H9 (cell line): Measurements from ENCODE around the gene LRRC41. TPM values are rescaled to one million over a fixed set of nuclear protein-coding genes. Genes with fewer than 3 reads are reported as not detected.

Source experiments
- DNase-seq: peaks from one replicate; pipeline ENCODE4 v3.0.0-alpha.2; 2017
- H2AFZ ChIP-seq: one replicate; pipeline ENCODE4 v1.6.1; 2013; ENCODE audit warnings: mild to moderate bottlenecking, low read length, control low read depth, moderate library complexity
- H2AK5ac ChIP-seq: 2 replicates; pipeline ENCODE4 v1.6.1; 2013; ENCODE audit warnings: low read length, control low read depth, mixed read lengths; ENCODE audit not compliant: insufficient read length
- H2BK120ac ChIP-seq: one replicate; pipeline ENCODE4 v1.6.1; 2013; ENCODE audit warnings: low read depth, mild to moderate bottlenecking, low read length, control low read depth, inconsistent platforms; ENCODE audit not compliant: poor library complexity, severe bottlenecking
- H2BK12ac ChIP-seq: 2 replicates; pipeline ENCODE4 v1.6.1; 2013; ENCODE audit warnings: low read length, control low read depth, mixed read lengths, low read depth; ENCODE audit not compliant: insufficient read length
- H2BK15ac ChIP-seq: 2 replicates; pipeline ENCODE4 v1.6.1; 2013; ENCODE audit warnings: low read depth, low read length, control low read depth
- H2BK20ac ChIP-seq: one replicate; pipeline ENCODE4 v1.6.1; 2013; ENCODE audit warnings: low read depth, mild to moderate bottlenecking, low read length, control low read depth, inconsistent platforms; ENCODE audit not compliant: poor library complexity, severe bottlenecking
- H2BK5ac ChIP-seq: 2 replicates; pipeline ENCODE4 v1.6.1; 2013; ENCODE audit warnings: low read length, control low read depth, mixed read lengths; ENCODE audit not compliant: insufficient read length
- H3K14ac ChIP-seq: 2 replicates; pipeline ENCODE4 v1.6.1; 2013; ENCODE audit warnings: low read length, control low read depth; ENCODE audit not compliant: insufficient read depth
- H3K18ac ChIP-seq: 2 replicates; pipeline ENCODE4 v1.6.1; 2013; ENCODE audit warnings: low read depth, mild to moderate bottlenecking, mixed read lengths, low read length, control low read depth; ENCODE audit not compliant: insufficient read length
- H3K23ac ChIP-seq: 2 replicates; pipeline ENCODE4 v1.6.1; 2013; ENCODE audit warnings: low read length, control low read depth, mixed read lengths, low read depth; ENCODE audit not compliant: insufficient read length
- H3K23me2 ChIP-seq: 2 replicates; pipeline ENCODE4 v1.6.1; 2013; ENCODE audit warnings: low read depth, mild to moderate bottlenecking, mixed read lengths, low read length, control low read depth; ENCODE audit not compliant: insufficient read length, poor library complexity, severe bottlenecking
- H3K27ac ChIP-seq: 2 replicates; pipeline ENCODE4 v1.5.1; 2013; ENCODE audit warnings: low read length, control low read depth, mixed read lengths, low read depth; ENCODE audit not compliant: insufficient read length
- H3K27me3 ChIP-seq: 2 replicates; pipeline ENCODE4 v1.6.1; 2013; ENCODE audit warnings: low read length, control low read depth, inconsistent platforms; ENCODE audit not compliant: insufficient read depth
- H3K4ac ChIP-seq: 2 replicates; pipeline ENCODE4 v1.6.1; 2013; ENCODE audit warnings: low read depth, mild to moderate bottlenecking, control low read depth, inconsistent platforms, low read length, moderate library complexity
- H3K4me1 ChIP-seq: 2 replicates; pipeline ENCODE4 v1.6.1; 2013; ENCODE audit warnings: low read length, control low read depth, inconsistent platforms; ENCODE audit not compliant: insufficient read depth
- H3K4me2 ChIP-seq: 2 replicates; pipeline ENCODE4 v1.6.1; 2013; ENCODE audit warnings: low read length, control low read depth, mixed read lengths; ENCODE audit not compliant: insufficient read length, insufficient read depth
- H3K56ac ChIP-seq: 2 replicates; pipeline ENCODE4 v1.6.1; 2013; ENCODE audit warnings: low read depth, mild to moderate bottlenecking, mixed read lengths, low read length, control low read depth; ENCODE audit not compliant: insufficient read length
- H3K79me1 ChIP-seq: 2 replicates; pipeline ENCODE4 v1.6.1; 2013; ENCODE audit warnings: low read depth, mild to moderate bottlenecking, moderate library complexity, low read length, control low read depth, inconsistent platforms; ENCODE audit not compliant: insufficient read depth, poor library complexity, severe bottlenecking
- H3K79me2 ChIP-seq: 2 replicates; pipeline ENCODE4 v1.6.1; 2013; ENCODE audit warnings: low read length, control low read depth, inconsistent platforms; ENCODE audit not compliant: insufficient read depth
- H3K9ac ChIP-seq: 2 replicates; pipeline ENCODE4 v1.6.1; 2013; ENCODE audit warnings: low read length, control low read depth, mixed read lengths; ENCODE audit not compliant: insufficient read length; ENCODE audit errors: extremely low read depth
- H3K9me3 ChIP-seq: one replicate; pipeline ENCODE4 v1.6.1; 2013; ENCODE audit warnings: low read depth, low read length, inconsistent platforms; ENCODE audit not compliant: control insufficient read depth
- H3T11ph ChIP-seq: one replicate; pipeline ENCODE4 v1.6.1; 2013; ENCODE audit warnings: mild to moderate bottlenecking, low read length, control low read depth, inconsistent platforms
- H4K20me1 ChIP-seq: one replicate; pipeline ENCODE4 v1.6.1; 2013; ENCODE audit not compliant: control insufficient read depth, insufficient read length, insufficient read depth
- H4K5ac ChIP-seq: 2 replicates; pipeline ENCODE4 v1.6.1; 2013; ENCODE audit warnings: low read depth, mild to moderate bottlenecking, mixed read lengths, low read length, control low read depth; ENCODE audit not compliant: insufficient read length
- H4K8ac ChIP-seq: replicated peaks from 2 replicates; pipeline ENCODE4 v1.6.1; 2013; ENCODE audit warnings: low read length, control low read depth, mixed read lengths, low read depth; ENCODE audit not compliant: insufficient read length
- H4K91ac ChIP-seq: 2 replicates; pipeline ENCODE4 v1.6.1; 2013; ENCODE audit warnings: low read depth, mild to moderate bottlenecking, moderate library complexity, mixed read lengths, low read length, control low read depth; ENCODE audit not compliant: insufficient read length
- H3K27ac Mint-ChIP-seq, 3 experiments: 2 replicates in 2 of 3; 3 replicates in 1 of 3; pipeline ENCODE4 v1.8.0; 2020 to 2021; ENCODE audit warnings: mixed read lengths in 3 of 3, mild to moderate bottlenecking in 1 of 3, moderate library complexity in 1 of 3
- H3K27me3 Mint-ChIP-seq: 2 replicates; pipeline ENCODE4 v1.8.0; 2021; ENCODE audit warnings: low read depth, mild to moderate bottlenecking, moderate library complexity, mixed read lengths
- H3K36me3 Mint-ChIP-seq, 3 experiments: 2 replicates in 2 of 3; 3 replicates in 1 of 3; pipeline ENCODE4 v1.8.0; 2020 to 2021; ENCODE audit warnings: low read depth in 3 of 3, mixed read lengths in 3 of 3; ENCODE audit not compliant: insufficient read depth in 1 of 3
- H3K4me1 Mint-ChIP-seq, 2 experiments: 2 replicates each; pipeline ENCODE4 v1.8.0; 2020; ENCODE audit warnings: mixed read lengths in 2 of 2
- H3K4me3 Mint-ChIP-seq, 2 experiments: 2 replicates in 1 of 2; 3 replicates in 1 of 2; pipeline ENCODE4 v1.8.0; 2020 to 2021; ENCODE audit warnings: mild to moderate bottlenecking in 2 of 2, mixed read lengths in 2 of 2, moderate library complexity in 1 of 2
- H3K9me3 Mint-ChIP-seq, 2 experiments: 2 replicates in 1 of 2; 3 replicates in 1 of 2; pipeline ENCODE4 v1.8.0; 2020; ENCODE audit warnings: mild to moderate bottlenecking in 2 of 2, mixed read lengths in 2 of 2, moderate library complexity in 1 of 2
- WGBS: extraction: QIAGEN DNeasy Blood & Tissue Kit; methylation state at CpG from one replicate; pipeline ENCODE4 v1.1.7; 2013; ENCODE audit warnings: missing lambda C conversion rate, low lambda C conversion rate, mixed read lengths; ENCODE audit not compliant: insufficient read length; ENCODE audit errors: extremely low coverage; 5-methylcytosine and 5-hydroxymethylcytosine counted together
- total RNA-seq: library from RNA; stranded (reverse); gene quantifications from 2 replicates; pipeline ENCODE4 v1.2.1, GENCODE V29; 2021
- TF ChIP-seq, protein P1 (sequence below): fragments of 200-600 bp; sonication (generic); conservative IDR thresholded peaks from 3 replicates; pipeline ENCODE4 v1.8.0; 2021; ENCODE audit warnings: antibody characterized with exemption, mild to moderate bottlenecking

Gene LRRC41
- total RNA-seq, 1 experiment from 2014 or later, result 62.6 TPM

DNA sequence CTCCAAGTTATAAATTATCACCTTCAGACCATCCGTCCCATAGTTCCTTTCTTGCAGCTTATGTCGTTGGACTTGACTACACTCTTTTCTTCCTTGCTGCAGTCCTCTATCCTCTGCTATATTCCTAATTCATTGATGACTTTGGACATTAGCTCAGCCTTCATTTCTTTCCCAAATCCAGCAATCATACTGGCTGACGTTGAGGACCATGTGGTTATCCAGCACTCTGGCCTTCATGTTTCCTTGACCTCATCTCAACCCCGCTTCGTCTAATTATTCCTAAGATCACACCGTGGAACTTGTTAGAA lies 28.4 kb downstream of the LRRC41 start:
- no peaks in the 10 kb centered on the region for H3K4me1 ChIP-seq
- no peak overlapping the region for H3K4me3 Mint-ChIP-seq
- H3K4me2 ChIP-seq, result no peak overlapping the region
- no peak overlapping the region for H2BK120ac ChIP-seq
- no peaks in the 10 kb centered on the region for H3K4me1 Mint-ChIP-seq
- no peak overlapping the region for H4K8ac ChIP-seq
- no peak overlapping the region for H3K14ac ChIP-seq
- no peak overlapping the region for H4K91ac ChIP-seq
- H2AK5ac ChIP-seq, result no peak overlapping the region
- no peak overlapping the region for H3K56ac ChIP-seq
- no peaks in the 10 kb centered on the region for H3K27me3 Mint-ChIP-seq
- H3K79me2 ChIP-seq, result no peaks in the 10 kb centered on the region
- H3K4ac ChIP-seq, result no peak overlapping the region
- H2AFZ ChIP-seq, result no peak overlapping the region
- no peak overlapping the region for H2BK20ac ChIP-seq
- no peaks in the 10 kb centered on the region for H4K20me1 ChIP-seq
- H3K27ac ChIP-seq, result no peak overlapping the region
- no peak overlapping the region for H2BK15ac ChIP-seq
- H3K9me3 Mint-ChIP-seq, result no peaks in the 10 kb centered on the region
- WGBS, result no CpG with 5 or more reads among the region's 6 CpGs
- peaks cover 46 to 96% (median 80%) of the 10 kb centered on the region in 3 experiments; a peak in 6 of 7 replicates for H3K36me3 Mint-ChIP-seq
- no peak for DNase-seq
- no peak overlapping the region for H3K23ac ChIP-seq
- no peak overlapping the region for H3K18ac ChIP-seq
- H3K27me3 ChIP-seq, result no peaks in the 10 kb centered on the region
- H3K79me1 ChIP-seq, result no peaks in the 10 kb centered on the region
- TF ChIP-seq, protein P1, sequence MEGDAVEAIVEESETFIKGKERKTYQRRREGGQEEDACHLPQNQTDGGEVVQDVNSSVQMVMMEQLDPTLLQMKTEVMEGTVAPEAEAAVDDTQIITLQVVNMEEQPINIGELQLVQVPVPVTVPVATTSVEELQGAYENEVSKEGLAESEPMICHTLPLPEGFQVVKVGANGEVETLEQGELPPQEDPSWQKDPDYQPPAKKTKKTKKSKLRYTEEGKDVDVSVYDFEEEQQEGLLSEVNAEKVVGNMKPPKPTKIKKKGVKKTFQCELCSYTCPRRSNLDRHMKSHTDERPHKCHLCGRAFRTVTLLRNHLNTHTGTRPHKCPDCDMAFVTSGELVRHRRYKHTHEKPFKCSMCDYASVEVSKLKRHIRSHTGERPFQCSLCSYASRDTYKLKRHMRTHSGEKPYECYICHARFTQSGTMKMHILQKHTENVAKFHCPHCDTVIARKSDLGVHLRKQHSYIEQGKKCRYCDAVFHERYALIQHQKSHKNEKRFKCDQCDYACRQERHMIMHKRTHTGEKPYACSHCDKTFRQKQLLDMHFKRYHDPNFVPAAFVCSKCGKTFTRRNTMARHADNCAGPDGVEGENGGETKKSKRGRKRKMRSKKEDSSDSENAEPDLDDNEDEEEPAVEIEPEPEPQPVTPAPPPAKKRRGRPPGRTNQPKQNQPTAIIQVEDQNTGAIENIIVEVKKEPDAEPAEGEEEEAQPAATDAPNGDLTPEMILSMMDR, result no peak
- no peaks in the 10 kb centered on the region for H3K9me3 ChIP-seq
- no peak overlapping the region for H4K5ac ChIP-seq
- H3K23me2 ChIP-seq, result no peaks in the 10 kb centered on the region
- no peak overlapping the region for H3T11ph ChIP-seq
- no peak overlapping the region for H3K27ac Mint-ChIP-seq
- H2BK12ac ChIP-seq, result no peak overlapping the region
- no peak overlapping the region for H2BK5ac ChIP-seq
- H3K9ac ChIP-seq, result no peak overlapping the region
